Lower lobe of right lung (tissue), 2 donors: ENCODE data around the gene IL1RAP. TPM values are rescaled to one million over a fixed set of nuclear protein-coding genes. Genes with fewer than 3 reads are reported as not detected.

Experiments
- ATAC-seq, 2 donors: fragments of 200-7000 bp; cut with Tn5 transposase; one replicate each; pipeline ENCODE4 v1.9.1; 2020 to 2022; ENCODE audit warnings: mild to moderate bottlenecking in 2 of 2, moderate library complexity in 2 of 2
- DNase-seq: peaks from one replicate; pipeline ENCODE4 v3.0.0-alpha.2; 2020
- H3K27ac ChIP-seq: fragments of 200-600 bp; one replicate; pipeline ENCODE4 v1.8.0; 2022
- H3K27me3 ChIP-seq: fragments of 200-600 bp; one replicate; pipeline ENCODE4 v1.8.0; 2022; ENCODE audit warnings: low read depth
- H3K36me3 ChIP-seq: fragments of 200-600 bp; one replicate; pipeline ENCODE4 v1.8.0; 2022; ENCODE audit warnings: mild to moderate bottlenecking
- H3K4me1 ChIP-seq: fragments of 200-600 bp; one replicate; pipeline ENCODE4 v1.8.0; 2022
- H3K4me3 ChIP-seq: fragments of 200-600 bp; one replicate; pipeline ENCODE4 v1.8.0; 2022; ENCODE audit warnings: mild to moderate bottlenecking
- H3K9me3 ChIP-seq: fragments of 200-600 bp; one replicate; pipeline ENCODE4 v1.8.0; 2022
- CTCF ChIP-seq: fragments of 200-600 bp; IDR thresholded peaks from one replicate; pipeline ENCODE4 v1.8.0; 2022; ENCODE audit warnings: antibody characterized with exemption, mild to moderate bottlenecking
- intact Hi-C: fragments of 100-400 bp; cut with DNase I; formaldehyde crosslinking; loops from one replicate; pipeline ENCODE4 v1.11.0; 2022
- total RNA-seq: library from RNA; stranded (reverse); fragmentation: NEBNext Ultra II Directional; extraction: Animal tissue kit (Norgen Biotek cat#: 25700); gene quantifications from one replicate; pipeline ENCODE4 v1.2.1, GENCODE V29; 2021
- donor health status: DM: no; HTN: yes; CAD: no; lungs with severe emphysema.

Gene IL1RAP
- total RNA-seq, 1 donor from 2014 or later, result 26.8 TPM

- H3K27ac ChIP-seq, result no peak overlapping the region
- no peak for DNase-seq
- no peaks in the 10 kb centered on the region for H3K36me3 ChIP-seq
- intact Hi-C loops, result no loop called here
- no peak for ATAC-seq
- no peak overlapping the region for H3K4me3 ChIP-seq
- no peak for TF ChIP-seq CTCF
- H3K4me1 ChIP-seq, result peaks cover 29% of the 10 kb centered on the region
- H3K9me3 ChIP-seq, result no peaks in the 10 kb centered on the region
- no peaks in the 10 kb centered on the region for H3K27me3 ChIP-seq
Measured at GRCh38 chr3:190534986-190535385, 21.1 kb downstream of the IL1RAP start.

DNA sequence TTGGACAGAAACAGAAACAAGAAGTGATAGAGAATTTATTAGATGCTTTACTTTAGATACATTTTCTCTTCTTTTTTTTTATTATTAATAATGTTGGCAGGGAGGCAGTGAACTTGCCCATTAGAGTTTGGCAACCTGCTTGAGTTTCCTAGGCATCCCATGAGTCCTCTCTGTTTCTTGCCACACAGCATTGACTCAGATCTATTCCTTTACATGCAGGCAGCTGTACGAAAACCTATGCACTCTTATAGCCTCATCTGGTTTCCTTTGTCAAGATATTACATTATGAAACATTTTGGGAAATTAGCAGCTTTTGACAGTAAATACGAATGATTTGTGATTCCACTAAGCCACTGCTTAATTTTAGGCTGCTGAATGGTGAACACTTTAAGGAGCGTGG is 23.3 kb downstream of the IL1RAP start:
- intact Hi-C loops, result no loop called here
- Histone ChIP-seq H3K36me3 (no peaks in the 10 kb centered on the region), H3K27me3 (no peaks in the 10 kb centered on the region), H3K4me1 (peaks cover 29% of the 10 kb centered on the region), H3K9me3 (no peaks in the 10 kb centered on the region), H3K27ac (no peak overlapping the region), H3K4me3 (no peak overlapping the region)
- DNase-seq (no peak), ATAC-seq (no peak)
- no peak for TF ChIP-seq CTCF

DNA sequence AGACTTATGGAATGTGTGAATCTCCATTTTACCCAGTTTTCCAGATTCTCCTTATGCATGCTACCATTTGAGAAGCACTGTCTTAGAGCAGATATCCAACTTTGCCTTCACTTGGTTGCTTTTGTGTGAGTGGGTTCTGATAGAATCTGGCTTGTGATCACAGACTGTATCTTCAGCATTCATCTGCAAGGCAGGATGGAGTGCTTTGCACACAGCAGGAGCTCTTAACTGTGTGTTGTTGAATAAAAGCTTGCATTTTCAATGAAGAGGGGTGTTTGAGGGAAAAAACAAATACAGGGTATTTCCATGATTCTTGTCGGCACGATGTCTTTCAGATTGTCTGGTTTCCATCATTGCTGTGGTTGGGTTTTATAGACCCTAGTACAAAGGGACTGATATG is 24.4 kb downstream of the IL1RAP start:
- DNase-seq (no peak), ATAC-seq (no peak)
- Histone ChIP-seq H3K27me3 (no peaks in the 10 kb centered on the region), H3K36me3 (no peaks in the 10 kb centered on the region), H3K4me3 (no peak overlapping the region), H3K4me1 (peaks cover 20% of the 10 kb centered on the region), H3K27ac (no peak overlapping the region), H3K9me3 (no peaks in the 10 kb centered on the region)
- no peak for TF ChIP-seq CTCF
- intact Hi-C loops, result no loop called here

- intact Hi-C loops, result no loop called here
- Histone ChIP-seq H3K9me3 (no peaks in the 10 kb centered on the region), H3K4me3 (no peak overlapping the region), H3K27ac (no peak overlapping the region), H3K36me3 (no peaks in the 10 kb centered on the region), H3K4me1 (peaks cover 8% of the 10 kb centered on the region), H3K27me3 (no peaks in the 10 kb centered on the region)
- DNase-seq (no peak), ATAC-seq (no peak)
- TF ChIP-seq CTCF, result no peak
Measured at GRCh38 chr3:190539526-190539925, 25.6 kb downstream of the IL1RAP start.

GRCh38 chr3:190541008-190541407 is 27.1 kb downstream of the IL1RAP start:
- Histone ChIP-seq H3K27me3 (no peaks in the 10 kb centered on the region), H3K4me1 (no peaks in the 10 kb centered on the region), H3K4me3 (no peak overlapping the region), H3K36me3 (no peaks in the 10 kb centered on the region), H3K27ac (no peak overlapping the region), H3K9me3 (no peaks in the 10 kb centered on the region)
- intact Hi-C loops, result no loop called here
- no peak for ATAC-seq
- TF ChIP-seq CTCF, result no peak
- no peak for DNase-seq

DNA sequence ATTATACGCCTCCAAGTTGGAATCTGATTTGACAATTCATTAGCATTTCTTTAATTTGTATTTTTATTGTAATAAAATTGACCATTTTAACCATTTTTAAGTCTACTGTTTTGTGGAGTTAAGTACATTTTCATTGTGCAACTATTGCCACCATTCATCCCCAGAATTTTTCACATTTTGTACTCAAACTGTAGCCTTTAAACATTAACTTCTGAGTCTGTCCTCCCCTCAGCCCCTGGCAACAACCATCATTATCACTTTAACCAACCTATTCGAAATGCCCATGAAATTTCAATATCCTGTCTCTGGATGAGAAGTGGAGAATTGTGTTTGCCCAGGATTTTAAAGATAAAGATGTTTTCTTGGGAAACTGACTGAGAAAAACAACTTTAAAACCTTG is 27.7 kb downstream of the IL1RAP start:
- Histone ChIP-seq H3K27me3 (no peaks in the 10 kb centered on the region), H3K9me3 (no peaks in the 10 kb centered on the region), H3K36me3 (no peaks in the 10 kb centered on the region), H3K27ac (no peak overlapping the region), H3K4me3 (no peak overlapping the region), H3K4me1 (no peaks in the 10 kb centered on the region)
- DNase-seq (no peak), ATAC-seq (no peak)
- intact Hi-C loops, result no loop called here
- no peak for TF ChIP-seq CTCF
